GM23338 (cell line): Measurements from ENCODE around the gene SH3BP2.

Source experiments
- TF ChIP-seq, protein P1 (sequence below): IDR thresholded peaks from one replicate; pipeline ENCODE4 v1.6.1; 2018; ENCODE audit warnings: antibody characterized with exemption; ENCODE audit not compliant: unreplicated experiment
- TF ChIP-seq, protein P2 (sequence below), 2 experiments: fragments of 200-600 bp in 1 of 2; sonication (generic) in 1 of 2; conservative IDR thresholded peaks; 2 replicates each; pipeline versions ENCODE4 v1.5.1 to v1.6.1; 2016 to 2017; ENCODE audit warnings: antibody characterized with exemption in 2 of 2, low read depth in 2 of 2, mild to moderate bottlenecking in 2 of 2, moderate library complexity in 1 of 2

DNA sequence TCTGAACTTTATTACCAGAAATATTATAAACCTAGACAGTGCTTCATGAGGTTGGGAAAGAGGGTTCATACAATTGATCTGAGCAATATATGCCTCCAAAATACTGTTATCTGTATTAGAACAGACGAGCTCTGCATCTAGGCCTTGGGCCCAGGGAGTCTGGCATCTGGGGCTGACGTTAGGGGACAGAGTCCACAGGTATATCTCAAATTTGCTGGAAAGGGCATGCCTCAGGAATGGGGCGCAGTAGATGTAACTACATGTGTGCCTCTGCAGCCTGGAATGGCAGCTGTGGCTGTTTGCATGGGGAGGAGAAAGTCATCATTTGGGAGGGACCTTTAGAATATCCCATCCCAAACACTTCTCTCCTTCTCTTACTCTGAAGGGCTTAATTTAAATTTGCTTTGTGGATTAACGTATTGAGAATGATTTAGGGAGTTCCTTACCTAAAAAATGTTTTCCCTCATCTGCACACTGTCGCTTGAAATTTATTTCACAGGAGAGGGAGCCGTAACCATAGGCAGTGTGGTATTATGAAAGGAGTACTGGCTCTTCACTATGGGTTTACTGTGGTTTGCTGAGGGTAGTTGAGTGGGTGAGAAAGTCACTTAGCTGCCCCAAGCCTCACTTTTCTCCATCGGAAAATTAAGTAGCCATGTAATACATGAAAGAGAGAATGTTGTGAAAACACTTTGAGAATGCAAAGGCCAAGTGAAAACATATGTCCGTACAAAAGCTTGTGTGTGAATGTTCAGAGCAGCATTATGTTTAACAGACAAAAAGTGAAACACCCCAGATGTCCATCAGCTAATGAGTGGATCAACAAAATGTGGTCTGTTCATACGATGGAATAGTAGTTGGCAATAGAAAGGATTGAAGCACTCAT, 56.6 kb downstream of the SH3BP2 start:
- TF ChIP-seq, protein P1, sequence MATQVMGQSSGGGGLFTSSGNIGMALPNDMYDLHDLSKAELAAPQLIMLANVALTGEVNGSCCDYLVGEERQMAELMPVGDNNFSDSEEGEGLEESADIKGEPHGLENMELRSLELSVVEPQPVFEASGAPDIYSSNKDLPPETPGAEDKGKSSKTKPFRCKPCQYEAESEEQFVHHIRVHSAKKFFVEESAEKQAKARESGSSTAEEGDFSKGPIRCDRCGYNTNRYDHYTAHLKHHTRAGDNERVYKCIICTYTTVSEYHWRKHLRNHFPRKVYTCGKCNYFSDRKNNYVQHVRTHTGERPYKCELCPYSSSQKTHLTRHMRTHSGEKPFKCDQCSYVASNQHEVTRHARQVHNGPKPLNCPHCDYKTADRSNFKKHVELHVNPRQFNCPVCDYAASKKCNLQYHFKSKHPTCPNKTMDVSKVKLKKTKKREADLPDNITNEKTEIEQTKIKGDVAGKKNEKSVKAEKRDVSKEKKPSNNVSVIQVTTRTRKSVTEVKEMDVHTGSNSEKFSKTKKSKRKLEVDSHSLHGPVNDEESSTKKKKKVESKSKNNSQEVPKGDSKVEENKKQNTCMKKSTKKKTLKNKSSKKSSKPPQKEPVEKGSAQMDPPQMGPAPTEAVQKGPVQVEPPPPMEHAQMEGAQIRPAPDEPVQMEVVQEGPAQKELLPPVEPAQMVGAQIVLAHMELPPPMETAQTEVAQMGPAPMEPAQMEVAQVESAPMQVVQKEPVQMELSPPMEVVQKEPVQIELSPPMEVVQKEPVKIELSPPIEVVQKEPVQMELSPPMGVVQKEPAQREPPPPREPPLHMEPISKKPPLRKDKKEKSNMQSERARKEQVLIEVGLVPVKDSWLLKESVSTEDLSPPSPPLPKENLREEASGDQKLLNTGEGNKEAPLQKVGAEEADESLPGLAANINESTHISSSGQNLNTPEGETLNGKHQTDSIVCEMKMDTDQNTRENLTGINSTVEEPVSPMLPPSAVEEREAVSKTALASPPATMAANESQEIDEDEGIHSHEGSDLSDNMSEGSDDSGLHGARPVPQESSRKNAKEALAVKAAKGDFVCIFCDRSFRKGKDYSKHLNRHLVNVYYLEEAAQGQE: no peak
- TF ChIP-seq, protein P2, sequence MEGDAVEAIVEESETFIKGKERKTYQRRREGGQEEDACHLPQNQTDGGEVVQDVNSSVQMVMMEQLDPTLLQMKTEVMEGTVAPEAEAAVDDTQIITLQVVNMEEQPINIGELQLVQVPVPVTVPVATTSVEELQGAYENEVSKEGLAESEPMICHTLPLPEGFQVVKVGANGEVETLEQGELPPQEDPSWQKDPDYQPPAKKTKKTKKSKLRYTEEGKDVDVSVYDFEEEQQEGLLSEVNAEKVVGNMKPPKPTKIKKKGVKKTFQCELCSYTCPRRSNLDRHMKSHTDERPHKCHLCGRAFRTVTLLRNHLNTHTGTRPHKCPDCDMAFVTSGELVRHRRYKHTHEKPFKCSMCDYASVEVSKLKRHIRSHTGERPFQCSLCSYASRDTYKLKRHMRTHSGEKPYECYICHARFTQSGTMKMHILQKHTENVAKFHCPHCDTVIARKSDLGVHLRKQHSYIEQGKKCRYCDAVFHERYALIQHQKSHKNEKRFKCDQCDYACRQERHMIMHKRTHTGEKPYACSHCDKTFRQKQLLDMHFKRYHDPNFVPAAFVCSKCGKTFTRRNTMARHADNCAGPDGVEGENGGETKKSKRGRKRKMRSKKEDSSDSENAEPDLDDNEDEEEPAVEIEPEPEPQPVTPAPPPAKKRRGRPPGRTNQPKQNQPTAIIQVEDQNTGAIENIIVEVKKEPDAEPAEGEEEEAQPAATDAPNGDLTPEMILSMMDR (conservative IDR thresholded peaks at IDR 0.05; ENCODE audit: low read depth in 2 of 2): no peak
